NCI-H2107 treated with DMSO at 0.1 percent for 48 hours (cell line): Measurements from ENCODE around the gene CACNA2D3.

Experiments used
- DNase-seq: peaks from one replicate; lab custom pipeline; 2025; ENCODE audit not compliant: unreplicated experiment; lab: John Stamatoyannopoulos, UW

CACNA2D3 gene

DNA sequence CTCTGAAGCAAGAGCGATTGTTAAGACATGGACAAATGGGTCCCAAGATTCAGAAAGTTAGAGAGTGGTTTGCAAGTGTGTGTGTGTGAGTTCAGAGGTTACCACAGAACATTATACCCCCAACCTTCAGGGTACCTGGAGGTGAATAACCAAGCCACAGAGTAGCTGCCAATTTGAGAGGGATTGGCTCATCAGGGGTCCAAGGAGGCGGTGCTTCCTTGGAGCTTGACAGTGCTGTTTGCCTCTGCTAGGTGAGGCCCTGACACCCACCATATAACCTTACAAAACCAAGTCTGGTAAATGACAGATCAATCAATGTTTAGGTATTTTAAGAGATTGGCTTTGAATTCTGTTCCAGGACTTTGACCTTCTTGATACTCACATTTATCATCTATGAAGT, 769.8 kb downstream of the CACNA2D3 start:
- no peak for DNase-seq

- no peak for DNase-seq
These were observed 773.3 kb downstream of the CACNA2D3 start for GRCh38 chr3:54895613-54896012.

GRCh38 chr3:54897028-54897711, 774.8 kb downstream of the CACNA2D3 start:
- no peak for DNase-seq

- DNase-seq, result no peak
These were observed 776.9 kb downstream of the CACNA2D3 start for GRCh38 chr3:54899273-54899672.

DNA sequence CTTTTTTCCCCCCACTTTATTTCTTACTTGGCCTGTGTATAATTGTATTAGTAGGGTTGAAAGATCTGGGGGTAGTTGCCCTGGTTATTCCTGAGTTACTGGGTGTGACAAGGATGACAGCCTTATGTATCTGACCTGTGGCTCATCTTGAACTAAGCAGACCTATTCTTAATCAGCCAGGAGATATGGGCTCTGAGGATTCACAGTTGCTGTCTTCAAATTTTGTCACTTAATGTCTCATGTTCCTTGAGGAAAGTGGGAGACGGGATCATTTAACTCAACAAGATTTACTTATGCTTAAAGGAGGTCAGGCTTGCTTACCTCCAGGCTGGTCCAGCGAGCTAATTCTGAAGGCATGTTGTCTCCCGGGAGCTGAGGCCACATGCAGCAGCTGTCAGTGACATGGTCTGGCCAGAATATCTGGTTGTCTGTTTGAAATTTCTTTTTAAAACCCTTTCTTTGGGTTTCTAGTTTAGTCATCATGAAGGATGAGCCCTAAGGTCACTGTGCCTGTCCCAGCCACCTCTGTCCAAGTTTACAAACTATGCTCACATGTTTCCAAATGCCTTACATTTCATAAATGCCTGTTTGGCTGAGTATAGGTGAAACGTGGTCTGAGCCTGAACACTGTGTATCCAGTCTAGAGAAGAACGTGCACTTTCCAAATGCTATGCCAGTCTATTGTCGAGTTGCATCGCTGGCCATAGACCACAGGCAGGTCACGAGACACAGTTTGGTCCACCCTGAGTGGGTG, 778.7 kb downstream of the CACNA2D3 start:
- no peak for DNase-seq

GRCh38 chr3:54901906-54902685, 779.7 kb downstream of the CACNA2D3 start:
- no peak for DNase-seq

DNA sequence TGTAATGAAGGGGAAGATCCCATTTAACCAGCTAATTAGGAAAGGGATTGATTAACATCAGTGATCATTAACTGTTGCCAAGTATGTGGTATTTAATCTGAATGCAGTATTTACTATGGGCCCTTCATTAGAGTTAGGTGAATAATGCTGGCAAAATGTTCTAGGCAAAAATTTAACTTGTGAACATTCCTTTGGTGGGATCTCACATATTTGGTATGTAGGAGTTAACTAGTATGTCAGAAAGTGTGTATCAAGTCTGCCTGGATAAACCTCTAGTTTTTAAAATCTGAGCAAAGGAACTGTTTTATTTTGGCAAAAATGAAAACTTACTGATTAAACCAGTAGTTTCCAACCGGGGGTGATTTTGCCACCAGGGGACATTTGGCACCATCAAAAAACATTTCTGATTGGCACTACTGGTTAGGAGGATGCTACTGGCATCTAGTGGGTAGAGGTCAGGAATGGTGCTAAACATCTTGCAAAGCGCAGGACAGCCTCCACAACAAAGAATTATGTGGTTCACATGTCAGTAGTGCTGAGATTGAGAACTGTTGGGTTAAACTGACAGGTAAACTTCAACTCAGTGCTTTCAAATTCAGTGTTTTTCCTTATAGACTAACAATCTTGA, 783.0 kb downstream of the CACNA2D3 start:
- no peak for DNase-seq

GRCh38 chr3:54905920-54906319, 783.6 kb downstream of the CACNA2D3 start:
- no peak for DNase-seq

GRCh38 chr3:54906763-54907162, 784.4 kb downstream of the CACNA2D3 start:
- DNase-seq, result no peak

- DNase-seq, result no peak
These were observed 786.8 kb downstream of the CACNA2D3 start for GRCh38 chr3:54909191-54909590.

- DNase-seq, result no peak
These were observed 791.8 kb downstream of the CACNA2D3 start for GRCh38 chr3:54914180-54914579.

- no peak for DNase-seq
These were observed 792.8 kb downstream of the CACNA2D3 start for GRCh38 chr3:54915181-54915580.

DNA sequence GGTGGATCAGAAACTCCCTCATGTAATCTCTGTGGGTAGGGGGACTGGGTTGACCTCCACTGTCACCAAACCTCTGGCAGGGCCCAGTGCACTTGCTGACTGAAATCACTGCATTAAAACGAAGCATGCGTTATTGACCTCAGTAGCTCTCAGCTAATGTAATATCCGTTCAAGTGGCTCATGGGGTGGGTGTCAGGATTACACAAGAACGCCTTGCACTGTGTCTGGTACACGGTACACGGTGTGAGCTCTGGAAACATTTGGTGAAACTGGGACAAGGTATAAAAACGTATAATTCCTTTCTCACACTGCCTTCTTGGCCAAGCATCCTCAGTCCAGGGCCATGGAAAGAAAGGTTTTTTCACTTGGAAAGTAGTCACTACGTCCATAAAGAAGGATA, 793.6 kb downstream of the CACNA2D3 start:
- DNase-seq, result no peak

DNA sequence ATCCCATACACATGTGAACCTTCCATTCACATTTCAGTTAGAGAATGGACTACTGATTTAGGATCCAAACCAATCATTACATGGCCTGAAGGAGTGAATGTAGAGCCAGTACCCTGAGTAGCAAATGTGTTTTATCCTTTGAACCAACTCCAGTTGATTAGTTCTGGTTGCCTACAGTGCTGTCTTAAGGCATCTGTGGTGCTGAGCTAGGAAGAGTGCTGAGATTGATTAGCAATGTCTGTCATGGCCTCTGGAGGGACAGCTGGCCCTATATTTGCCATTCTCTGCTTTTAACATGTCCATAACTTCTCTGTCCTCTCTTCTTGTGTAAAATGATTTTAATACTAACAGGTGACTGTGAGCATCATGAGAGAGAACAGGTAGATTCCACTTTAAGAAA, 794.4 kb downstream of the CACNA2D3 start:
- DNase-seq, result no peak

DNA sequence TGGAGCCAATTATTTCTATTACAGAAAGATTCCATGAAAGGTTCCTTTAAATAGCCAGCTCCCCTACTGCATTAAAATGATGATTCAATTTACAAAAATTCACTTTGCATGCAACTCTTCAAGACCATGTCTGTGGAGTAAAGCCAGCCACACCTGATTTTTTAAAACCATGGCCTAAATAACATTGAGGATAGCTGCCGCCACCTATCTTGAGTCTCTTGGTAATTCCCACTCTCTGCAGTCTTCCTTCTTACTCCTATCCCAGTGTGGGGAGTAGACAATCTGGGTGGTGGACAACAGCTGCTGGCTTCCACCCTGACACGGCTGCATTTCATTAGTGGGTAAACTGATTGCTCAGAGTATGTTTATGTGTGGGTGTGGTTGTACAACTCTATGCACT, 794.8 kb downstream of the CACNA2D3 start:
- no peak for DNase-seq

DNA sequence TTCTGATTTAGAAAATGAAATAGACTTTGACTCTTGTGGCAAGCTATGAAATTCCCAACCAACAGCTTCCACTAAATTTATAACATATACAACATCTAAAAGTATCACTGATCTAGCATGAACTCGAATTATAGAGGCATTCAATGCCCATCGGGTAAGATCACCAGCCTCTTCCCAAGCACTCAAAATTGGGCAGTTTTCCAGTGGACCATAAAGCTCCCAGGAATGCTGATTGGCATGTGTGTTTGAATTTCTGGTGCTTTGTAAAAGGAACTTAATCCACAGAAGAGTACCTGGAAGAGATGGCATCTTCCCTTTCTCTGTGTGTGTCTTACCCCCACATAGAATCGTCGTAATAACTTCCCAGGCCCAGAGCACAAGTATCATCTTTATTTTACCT, 795.5 kb downstream of the CACNA2D3 start:
- no peak for DNase-seq

DNA sequence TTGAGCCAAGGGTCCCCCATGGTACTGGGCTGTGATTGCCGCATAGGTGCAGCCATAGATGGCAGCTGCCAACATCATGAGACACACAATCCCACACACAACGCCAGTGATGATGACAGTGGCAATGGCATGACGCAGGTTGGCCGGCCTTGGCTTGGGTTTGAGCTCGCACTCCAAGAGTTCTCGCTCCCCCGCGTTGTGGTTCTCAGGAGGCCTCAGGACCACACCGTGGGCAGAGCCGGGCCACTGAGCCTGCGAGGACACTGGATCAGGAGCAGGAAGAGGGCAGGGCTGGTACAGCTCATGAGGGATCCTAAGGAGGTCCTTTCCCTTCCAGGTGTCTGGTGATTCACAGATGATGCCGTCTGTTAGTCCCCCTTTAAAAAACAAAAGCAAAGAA, 796.2 kb downstream of the CACNA2D3 start:
- no peak for DNase-seq

- no peak for DNase-seq
These were observed 805.9 kb downstream of the CACNA2D3 start, which contains the start of gene LRTM1 for GRCh38 chr3:54928046-54928770. LRTM1 (minus strand) TSS chr3:54928059; CDS start chr3:54927911, 148 bp downstream.

GRCh38 chr3:54931182-54931581, 808.8 kb downstream of the CACNA2D3 start:
- no peak for DNase-seq

DNA sequence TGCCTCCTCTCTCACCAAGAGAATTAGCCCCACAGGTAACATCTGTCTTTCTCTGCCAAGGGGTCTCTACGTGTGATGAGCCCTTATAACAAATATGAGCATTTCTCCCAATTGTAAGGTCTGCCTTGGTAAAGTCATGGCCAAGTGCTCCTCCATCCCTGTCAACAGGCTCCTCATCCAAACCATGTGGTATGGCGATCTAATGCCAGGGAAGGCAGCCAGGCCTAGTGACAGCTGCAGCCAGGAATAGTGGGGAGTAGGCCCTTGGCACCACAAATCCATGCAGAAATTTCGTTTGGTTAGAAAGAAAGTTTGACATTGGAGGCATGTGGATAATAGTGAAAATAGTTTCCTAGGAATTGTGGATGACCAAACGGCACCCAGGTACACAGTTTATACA, 810.3 kb downstream of the CACNA2D3 start:
- no peak for DNase-seq

- DNase-seq, result no peak
These were observed 813.5 kb downstream of the CACNA2D3 start for GRCh38 chr3:54935869-54936268.
